Stimulated activated CD8-positive, alpha-beta memory T cell treated with anti-CD3 and anti-CD28 coated beads, Interleukin-12 subunit alpha, Interleukin-12 subunit beta, amount 100 ng/mL, for 24 hours (primary cell): Measurements from ENCODE around the gene TP53AIP1.

Source experiments
- DNase-seq: peaks from one replicate; pipeline ENCODE4 v3.0.0-alpha.2; 2020; ENCODE audit errors: extremely low read depth

TP53AIP1 gene

GRCh38 chr11:128906185-128907050 is 36.3 kb downstream of the TP53AIP1 start:
- no peak for DNase-seq

GRCh38 chr11:128905345-128906184 is 37.1 kb downstream of the TP53AIP1 start:
- DNase-seq, result no peak

- no peak for DNase-seq
These were observed 37.9 kb downstream of the TP53AIP1 start for GRCh38 chr11:128904656-128905344.

- DNase-seq, result no peak
These were observed 38.4 kb downstream of the TP53AIP1 start for GRCh38 chr11:128904303-128904655.

GRCh38 chr11:128903248-128904061 is 39.2 kb downstream of the TP53AIP1 start:
- no peak for DNase-seq

GRCh38 chr11:128902515-128903066 is 40.1 kb downstream of the TP53AIP1 start:
- DNase-seq, result no peak

- DNase-seq, result no peak
These were observed 40.8 kb downstream of the TP53AIP1 start for GRCh38 chr11:128901653-128902514.

- no peak for DNase-seq
These were observed 42.2 kb downstream of the TP53AIP1 start for GRCh38 chr11:128900468-128900867.

- DNase-seq, result no peak
These were observed 43.9 kb downstream of the TP53AIP1 start for GRCh38 chr11:128898580-128899344.

- DNase-seq, result no peak
These were observed 44.8 kb downstream of the TP53AIP1 start for GRCh38 chr11:128897826-128898225.

GRCh38 chr11:128896356-128896755 is 46.3 kb downstream of the TP53AIP1 start:
- no peak for DNase-seq

GRCh38 chr11:128895526-128895925 is 47.1 kb downstream of the TP53AIP1 start:
- DNase-seq, result no peak

GRCh38 chr11:128894685-128895084 is 48.0 kb downstream of the TP53AIP1 start:
- no peak for DNase-seq

- no peak for DNase-seq
These were observed 48.4 kb downstream of the TP53AIP1 start for GRCh38 chr11:128894286-128894681.

- DNase-seq, result no peak
These were observed 48.9 kb downstream of the TP53AIP1 start for GRCh38 chr11:128893578-128894285.

- no peak for DNase-seq
These were observed 49.7 kb downstream of the TP53AIP1 start for GRCh38 chr11:128892866-128893565.

- no peak for DNase-seq
These were observed 50.7 kb downstream of the TP53AIP1 start for GRCh38 chr11:128891913-128892398.
